HPDE6-E6E7 (cell line): ENCODE data around the gene ADAMTS7.
"Not testable (repeated sequence)": the region's sequence is repeated elsewhere in the genome, so short reads cannot be mapped to it uniquely, and the experiment has no call there.

ENCODE experiments used
- DNase-seq: peaks from one replicate; pipeline ENCODE4 v3.0.0; 2011; ENCODE audit warnings: missing footprints; ENCODE audit errors: extremely low spot score

Gene ADAMTS7, protein sequence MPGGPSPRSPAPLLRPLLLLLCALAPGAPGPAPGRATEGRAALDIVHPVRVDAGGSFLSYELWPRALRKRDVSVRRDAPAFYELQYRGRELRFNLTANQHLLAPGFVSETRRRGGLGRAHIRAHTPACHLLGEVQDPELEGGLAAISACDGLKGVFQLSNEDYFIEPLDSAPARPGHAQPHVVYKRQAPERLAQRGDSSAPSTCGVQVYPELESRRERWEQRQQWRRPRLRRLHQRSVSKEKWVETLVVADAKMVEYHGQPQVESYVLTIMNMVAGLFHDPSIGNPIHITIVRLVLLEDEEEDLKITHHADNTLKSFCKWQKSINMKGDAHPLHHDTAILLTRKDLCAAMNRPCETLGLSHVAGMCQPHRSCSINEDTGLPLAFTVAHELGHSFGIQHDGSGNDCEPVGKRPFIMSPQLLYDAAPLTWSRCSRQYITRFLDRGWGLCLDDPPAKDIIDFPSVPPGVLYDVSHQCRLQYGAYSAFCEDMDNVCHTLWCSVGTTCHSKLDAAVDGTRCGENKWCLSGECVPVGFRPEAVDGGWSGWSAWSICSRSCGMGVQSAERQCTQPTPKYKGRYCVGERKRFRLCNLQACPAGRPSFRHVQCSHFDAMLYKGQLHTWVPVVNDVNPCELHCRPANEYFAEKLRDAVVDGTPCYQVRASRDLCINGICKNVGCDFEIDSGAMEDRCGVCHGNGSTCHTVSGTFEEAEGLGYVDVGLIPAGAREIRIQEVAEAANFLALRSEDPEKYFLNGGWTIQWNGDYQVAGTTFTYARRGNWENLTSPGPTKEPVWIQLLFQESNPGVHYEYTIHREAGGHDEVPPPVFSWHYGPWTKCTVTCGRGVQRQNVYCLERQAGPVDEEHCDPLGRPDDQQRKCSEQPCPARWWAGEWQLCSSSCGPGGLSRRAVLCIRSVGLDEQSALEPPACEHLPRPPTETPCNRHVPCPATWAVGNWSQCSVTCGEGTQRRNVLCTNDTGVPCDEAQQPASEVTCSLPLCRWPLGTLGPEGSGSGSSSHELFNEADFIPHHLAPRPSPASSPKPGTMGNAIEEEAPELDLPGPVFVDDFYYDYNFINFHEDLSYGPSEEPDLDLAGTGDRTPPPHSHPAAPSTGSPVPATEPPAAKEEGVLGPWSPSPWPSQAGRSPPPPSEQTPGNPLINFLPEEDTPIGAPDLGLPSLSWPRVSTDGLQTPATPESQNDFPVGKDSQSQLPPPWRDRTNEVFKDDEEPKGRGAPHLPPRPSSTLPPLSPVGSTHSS (N-terminal part only)

DNA sequence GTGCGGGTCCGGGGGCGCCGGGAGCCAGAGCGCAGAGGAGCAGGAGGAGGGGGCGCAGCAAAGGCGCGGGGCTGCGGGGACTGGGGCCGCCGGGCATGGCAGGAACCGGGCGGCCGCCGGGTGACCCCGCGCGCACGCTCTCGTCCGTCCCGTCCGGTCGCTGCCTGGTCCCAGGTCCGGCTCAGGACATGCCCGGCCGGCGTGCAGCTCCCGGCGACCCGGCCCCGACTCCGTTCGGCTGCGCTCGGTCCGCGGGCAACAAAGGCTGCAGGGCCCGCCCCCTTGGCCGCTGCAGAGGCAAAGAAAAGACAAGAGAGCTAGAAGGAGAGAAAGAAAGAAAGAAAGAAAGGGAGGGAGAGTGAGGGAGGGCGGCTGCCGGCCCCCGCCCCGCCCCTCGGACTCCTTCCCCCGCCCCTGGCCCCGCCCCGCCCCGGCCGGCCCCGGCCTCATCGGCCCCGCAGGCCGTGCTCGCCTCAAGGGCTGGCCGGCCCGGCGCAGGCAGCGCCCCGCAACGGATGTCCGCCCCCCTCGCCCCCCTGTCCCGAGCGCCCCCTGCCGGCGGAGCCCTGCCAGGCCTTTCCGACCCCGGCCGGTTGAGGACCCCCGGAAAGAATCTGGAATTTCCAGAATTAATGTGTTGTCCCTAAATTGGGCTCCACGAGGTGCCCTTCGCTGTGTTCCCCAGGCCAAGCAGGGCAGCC is at the start of gene ADAMTS7:
ADAMTS7 (minus strand) TSS at position 341 of the 701 bp plus-strand sequence; CDS start at position 97, 244 bp downstream.
- peak; percentile 66 for DNase-seq

DNA sequence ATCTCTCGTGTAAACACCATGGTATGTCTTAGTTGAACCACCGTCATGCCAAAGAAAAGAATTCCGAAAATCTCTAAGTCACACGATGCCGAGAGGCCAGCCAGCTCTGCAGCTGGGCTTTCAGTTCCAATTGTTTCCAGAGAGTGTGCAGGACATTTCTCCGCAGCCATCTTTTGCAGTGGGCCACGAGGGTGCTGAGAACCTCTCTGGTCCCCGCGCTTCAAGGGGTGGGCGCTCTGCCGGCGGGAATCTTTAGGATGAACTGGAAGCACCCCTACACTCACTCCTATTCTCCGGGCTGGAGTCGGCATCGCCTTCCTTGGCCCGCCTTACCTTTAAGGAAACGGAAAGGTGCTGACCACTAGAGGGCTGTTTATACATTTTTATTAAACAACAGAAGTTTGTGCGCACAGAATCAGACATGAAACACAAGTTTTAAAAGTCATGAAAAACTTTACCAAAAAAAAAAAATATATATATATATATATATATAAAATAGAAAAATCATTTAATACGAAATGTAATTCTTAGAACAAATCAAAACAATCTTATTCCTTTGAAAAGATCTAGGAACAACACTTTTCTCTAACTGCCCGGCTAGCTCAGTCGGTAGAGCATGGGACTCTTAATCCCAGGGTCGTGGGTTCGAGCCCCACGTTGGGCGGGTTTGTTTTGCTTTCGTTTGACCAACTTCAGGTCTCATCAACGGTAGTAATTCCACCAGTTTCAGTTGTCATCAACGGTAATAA is 48.9 kb upstream of the ADAMTS7 start:
- peak; percentile 85 for DNase-seq

DNA sequence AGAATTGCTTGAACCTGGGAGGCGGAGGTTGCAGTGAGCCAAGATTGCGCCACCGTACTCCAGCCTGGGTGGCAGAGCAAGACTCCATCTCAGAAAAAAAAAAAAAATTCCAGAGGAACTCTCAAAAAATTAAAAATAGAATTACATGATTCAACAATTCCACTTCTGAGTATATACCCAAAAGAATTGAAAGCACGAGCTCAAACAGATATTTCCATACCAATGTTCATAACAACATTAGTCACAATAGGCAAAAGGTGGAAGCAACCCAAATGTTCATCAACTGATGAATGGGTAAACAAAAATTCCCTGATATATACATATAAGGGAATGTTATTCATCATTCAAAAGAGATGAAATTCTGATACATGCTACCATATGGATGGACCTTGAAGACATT is 44.5 kb upstream of the ADAMTS7 start:
- DNase-seq, result no peak

DNA sequence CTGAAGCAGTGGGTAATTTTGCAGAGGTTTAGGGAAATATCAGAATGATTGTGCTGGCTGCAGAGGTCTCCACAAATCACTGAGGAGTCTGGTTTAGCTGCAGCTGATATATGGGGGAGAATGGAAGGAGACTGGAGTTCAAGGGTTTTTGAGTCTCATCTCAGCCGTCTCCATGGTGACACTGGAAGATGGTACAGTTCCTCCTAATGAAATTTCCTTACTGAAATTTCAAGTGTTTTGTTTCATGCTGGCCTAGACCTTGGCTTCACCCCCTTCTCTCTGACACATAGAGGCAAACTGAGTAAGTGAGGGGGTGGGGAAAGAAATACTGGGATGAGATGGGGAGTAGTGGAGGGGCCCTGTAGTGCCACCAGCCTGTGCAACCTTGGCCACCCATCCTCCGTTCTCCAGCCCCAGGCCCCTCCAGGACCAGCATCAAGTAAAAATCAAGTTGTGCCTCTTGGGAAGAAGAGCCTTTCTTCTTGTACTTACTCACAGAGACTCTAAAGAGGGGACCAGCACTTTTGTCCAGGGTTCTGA is 43.6 kb upstream of the ADAMTS7 start:
- DNase-seq, result no peak

DNA sequence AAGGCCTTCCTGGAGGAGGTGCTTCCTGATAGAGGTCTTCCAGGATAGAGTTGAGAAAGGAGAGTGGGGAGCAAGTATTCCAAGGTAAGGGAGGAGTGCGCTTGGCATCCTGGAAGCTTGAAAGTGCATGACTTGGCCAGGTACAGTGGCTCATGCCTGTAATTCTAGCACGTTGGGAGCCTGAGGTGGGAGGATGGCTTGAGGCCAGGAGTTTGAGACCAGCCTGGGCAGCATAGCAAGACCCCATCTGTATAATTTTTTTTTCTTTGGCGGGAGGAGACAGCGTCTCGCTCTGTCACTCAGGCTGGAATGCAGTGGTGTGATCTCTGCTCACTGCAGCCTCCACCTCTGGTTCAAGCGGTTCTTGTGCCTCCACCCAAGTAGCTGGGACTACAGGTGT is 42.2 kb upstream of the ADAMTS7 start:
- DNase-seq, result no peak

DNA sequence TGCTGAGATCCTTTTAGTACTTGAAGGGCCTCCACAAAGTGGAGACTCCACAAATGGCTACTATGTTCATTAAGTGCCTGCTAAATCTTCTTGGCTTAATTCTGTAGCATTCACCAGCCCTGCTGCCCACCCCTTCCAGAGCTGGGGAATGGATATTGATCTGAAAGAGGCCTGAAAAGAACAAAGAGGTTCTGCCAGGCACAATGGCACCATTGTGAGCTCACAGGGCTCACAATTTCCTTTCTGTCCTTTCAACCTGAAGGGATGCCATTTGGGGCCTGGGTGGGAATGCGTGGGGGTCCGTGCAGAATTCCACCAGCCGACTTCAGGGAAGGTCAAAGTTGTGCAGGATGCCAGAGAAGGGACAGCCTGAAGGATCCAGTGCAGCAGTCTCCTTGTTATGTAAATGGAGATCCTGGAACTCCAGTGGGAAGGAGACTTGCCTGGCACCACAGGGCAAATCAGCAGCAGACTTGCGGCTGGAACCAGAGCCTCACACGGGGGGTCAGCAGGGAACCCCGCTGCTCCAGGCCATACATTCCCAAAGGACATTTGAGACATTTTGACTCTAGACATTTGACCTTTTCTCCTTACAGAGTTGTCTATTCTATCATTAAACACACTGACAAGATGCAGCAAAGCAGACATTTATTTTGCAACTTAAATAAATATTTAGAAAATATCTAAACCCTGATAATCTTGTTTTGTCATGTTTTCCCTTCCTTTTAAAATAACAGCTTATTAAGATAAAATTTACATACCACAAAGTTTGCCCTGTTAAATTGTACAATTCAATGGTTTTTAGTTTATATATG is 39.9 kb upstream of the ADAMTS7 start:
- no peak for DNase-seq

DNA sequence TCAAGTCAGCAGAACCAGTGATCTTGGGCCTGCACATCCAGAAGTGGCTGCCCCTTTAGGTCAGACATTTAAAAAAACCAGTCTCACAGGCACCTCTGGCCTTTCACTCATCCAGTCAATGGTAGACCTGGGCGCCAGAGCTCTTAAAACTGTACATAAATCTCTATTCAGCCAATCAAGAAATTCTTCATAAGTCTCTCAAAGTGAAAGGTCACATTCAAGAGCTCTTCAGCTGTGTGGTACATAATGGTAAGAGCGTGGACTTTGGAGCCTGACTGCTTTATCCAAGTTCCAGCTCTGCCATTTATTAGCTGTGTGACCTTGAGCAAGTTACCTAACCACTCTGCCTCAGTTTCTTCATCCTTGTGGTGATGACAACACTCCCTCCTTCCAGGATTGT is 39.1 kb upstream of the ADAMTS7 start:
- DNase-seq, result no peak

DNA sequence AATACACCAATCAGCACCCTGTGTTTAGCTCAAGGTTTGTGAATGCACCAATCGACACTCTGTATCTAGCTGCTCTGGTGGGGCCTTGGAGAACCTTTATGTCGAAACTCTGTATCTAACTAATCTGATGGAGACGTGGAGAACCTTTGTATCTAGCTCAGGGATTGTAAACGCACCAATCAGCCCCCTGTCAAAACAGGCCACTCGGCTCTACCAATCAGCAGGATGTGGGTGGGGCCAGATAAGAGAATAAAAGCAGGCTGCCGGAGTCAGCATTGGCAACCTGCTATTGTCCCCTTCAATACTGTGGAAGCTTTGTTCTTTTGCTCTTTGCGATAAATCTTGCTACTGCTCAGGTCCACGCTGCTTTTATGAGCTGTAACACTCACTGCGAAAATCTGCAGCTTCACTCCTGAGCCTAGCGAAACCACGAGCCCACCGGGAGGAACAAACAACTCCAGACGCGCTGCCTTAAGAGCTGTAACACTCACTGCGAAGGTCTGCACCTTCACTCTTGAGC is 36.2 kb upstream of the ADAMTS7 start:
- DNase-seq, result not testable (repeated sequence)

DNA sequence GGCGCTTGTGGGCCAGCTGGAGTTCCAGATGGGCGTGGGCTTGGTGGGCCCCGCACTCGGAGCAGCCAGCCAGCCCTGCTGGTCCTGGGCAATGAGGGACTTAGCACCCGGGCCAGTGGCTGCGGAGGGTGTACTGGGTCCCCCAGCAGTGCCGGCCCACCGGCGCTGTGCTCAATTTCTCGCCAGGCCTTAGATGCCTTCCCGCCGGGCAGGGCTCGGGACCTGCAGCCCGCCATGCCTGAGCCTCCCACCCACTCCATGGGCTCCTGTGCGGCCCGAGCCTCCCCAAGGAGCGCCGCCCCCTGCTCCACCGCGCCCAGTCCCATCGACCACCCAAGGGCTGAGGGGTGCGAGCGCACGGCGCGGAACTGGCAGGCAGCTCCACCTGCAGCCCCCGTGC is 35.6 kb upstream of the ADAMTS7 start:
- not testable (repeated sequence) for DNase-seq

DNA sequence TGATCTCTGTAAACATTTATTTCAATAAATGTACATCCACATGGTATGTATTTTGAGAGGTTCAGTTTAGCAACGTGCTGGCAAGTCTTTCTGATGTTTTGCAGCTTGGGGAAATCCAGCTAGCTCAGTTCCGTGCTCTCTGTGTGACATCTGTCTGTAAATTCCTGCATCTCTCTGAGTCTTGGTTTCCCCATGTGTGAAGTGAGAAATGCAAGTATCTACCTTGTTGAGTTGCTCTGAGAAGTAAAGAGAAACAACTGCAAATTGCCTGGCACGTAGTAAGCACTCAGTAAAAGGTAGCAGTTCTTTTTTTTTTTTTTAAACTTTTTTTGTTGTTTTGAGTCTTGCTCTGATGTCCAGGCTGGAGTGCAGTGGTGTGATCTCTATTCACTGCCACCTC is 31.3 kb upstream of the ADAMTS7 start:
- no peak for DNase-seq

DNA sequence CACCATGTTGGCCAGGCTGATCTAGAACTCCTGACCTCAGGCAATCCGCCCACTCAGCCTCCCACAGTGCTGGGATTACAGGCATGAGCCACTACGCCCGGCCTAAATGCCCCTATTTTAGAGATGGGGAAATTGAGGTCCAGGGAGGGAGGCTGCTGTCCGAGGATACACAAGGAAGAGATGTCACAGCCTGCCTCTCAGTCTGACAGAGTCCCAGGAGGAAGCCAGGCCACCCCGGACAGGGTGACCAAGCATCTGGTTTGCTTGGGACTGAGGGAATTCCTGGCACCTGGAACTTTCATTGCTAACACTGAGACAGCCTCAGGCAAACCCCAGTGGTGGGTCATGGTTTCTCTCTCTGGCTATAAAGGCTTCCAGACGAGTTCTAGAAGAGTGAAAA is 30.6 kb upstream of the ADAMTS7 start:
- no peak for DNase-seq

DNA sequence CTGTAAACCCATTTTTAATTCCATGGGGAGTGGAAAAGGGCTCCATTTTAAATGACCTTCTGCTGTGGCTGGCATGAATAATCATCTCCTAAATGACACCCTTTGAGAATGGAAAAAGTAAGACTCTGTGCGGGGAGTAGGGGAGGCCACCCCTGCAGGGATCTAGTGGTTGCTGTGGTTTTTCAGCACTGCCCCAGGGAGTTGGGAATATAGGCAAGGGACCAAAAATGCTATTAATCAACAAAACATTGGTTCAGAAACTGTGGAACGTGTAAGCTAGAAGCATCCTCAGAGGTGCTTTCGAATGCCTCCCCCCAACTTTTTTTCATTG is 30.1 kb upstream of the ADAMTS7 start:
- no peak for DNase-seq

DNA sequence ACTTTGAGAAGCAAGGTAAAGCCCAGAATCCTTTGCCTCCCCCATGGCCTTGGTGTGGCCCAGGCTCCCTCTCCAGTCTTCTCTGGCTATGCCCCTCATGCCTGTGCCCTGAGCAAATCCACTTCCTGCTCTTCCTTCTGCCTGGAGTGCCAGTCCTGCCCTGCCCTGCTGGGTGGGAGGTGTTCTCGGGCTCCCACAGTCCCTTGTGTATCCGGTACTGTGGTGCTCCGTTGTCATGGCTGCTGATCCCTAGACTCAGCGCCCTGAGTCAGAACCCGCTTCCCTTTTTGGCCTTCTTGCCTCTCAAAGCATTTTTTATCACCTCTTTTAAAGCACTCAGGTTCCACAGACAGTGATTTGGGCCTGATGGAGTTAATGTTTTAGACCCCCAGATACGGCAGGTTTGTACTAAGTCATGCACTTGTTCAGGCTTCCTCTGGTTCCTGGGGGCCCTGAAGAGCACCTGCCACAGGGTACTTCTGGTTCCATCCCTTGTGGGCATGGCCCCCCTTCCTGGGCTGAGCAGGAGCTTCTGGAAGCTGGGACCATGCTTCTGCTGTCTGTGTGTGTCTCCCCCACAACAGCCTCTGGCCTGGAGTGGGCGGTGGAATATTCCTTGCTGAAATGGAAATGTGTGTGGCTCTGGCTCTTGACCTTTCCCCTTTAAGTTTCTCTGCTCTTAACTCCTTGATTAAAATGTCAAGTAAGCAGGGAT is 29.6 kb upstream of the ADAMTS7 start:
- no peak for DNase-seq

DNA sequence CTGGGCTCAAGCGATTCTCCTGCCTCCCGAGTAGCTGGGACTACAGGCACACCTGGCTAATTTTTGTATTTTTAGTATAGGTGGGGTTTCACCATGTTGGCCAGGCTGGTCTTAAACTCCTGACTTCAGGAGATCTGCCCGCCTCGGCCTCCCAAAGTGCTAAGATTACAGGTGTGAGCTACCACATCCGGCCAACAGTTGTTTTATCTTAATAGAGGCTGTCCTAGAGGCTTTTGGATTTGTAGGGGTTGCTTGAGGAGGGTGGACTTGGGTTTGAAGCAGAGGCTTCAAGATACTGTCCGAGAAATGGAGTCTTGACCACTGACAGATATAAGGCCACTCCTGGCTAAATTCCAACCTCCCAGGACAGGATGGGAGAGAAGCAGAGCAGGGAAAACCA is 27.9 kb upstream of the ADAMTS7 start:
- not testable (repeated sequence) for DNase-seq

DNA sequence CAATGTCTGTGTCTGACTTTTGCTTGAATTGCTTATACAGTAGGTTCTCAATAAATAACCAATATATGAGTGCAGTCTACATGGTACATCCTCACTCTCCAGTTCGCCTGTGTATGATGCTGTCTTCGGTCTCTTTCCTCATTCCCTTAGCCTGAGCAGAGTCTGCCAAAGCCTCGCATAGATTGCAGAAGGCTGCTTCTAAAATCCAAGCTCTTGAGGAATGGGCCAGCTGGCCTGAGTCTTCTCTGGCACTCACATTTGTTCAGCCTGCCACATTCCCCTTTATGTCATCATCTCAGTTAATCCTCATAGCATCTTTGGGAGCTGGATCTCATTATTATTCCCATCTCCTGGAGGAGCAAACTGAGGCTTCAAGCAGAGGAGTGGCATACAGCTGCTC is 27.2 kb upstream of the ADAMTS7 start:
- no peak for DNase-seq

DNA sequence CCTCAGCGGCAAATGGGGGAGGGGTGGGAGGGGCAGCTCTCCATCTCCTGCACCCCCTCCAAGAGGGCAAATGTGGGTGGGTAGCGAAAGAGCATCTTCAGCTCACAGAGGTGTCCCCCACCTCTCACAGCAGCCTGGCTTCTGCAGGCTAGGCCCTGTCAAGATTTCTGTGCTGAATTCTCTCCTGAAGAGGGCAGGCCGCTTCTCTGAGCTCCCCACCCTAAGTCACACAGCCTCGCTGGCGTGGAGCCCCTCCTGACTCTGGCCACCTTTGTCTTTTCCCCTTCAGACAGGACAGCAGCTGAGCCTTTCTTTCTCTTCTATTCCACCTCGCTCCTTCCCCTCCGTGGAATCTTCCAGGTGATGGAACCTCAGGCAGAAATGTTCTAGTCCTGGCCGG is 26.3 kb upstream of the ADAMTS7 start:
- DNase-seq, result no peak

DNA sequence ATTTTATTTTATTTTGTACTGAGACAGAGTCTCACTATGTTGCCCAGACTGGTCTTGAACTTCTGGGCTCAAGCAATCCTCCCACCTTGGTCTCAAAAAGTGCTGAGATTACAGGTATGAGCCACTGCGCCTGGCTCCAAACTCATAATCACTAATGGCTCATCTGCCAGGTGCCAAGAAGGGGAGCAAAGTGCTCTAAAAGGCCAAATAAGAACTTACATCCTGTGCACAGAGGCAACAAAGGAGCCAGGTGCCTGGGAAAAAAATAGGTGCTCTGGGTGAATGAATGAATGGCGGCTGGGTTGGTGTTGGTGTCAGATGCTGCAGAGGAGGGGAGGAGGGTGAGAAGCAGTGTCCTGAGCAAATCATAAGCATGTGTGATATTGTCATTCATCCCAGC is 25.9 kb upstream of the ADAMTS7 start:
- DNase-seq, result no peak

DNA sequence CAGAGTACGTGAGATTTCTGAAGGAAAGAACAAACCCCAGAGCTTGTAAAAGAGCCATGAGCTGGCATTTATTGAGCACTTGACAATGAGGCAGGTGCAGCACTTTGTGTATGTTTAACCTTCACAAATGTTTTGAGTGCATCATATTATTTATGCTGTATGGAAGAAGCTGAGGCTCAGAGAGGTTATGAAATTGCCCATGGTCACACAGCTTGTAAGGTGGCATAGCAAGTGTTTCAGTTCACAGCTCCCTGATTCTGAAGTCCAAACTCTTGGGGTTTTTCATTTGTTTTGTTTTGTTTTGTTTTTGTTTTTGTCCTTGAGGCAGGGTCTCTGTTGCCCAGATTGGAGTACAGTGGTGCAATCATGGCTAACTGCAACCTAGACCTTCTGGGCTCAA is 25.1 kb upstream of the ADAMTS7 start:
- DNase-seq, result no peak
